Endothelial cell of umbilical vein (primary cell): ENCODE results near the gene PM20D1. TPM values are rescaled to one million over a fixed set of nuclear protein-coding genes. Genes with fewer than 3 reads are reported as not detected.
"Not testable (repeated sequence)": the region's sequence is repeated elsewhere in the genome, so short reads cannot be mapped to it uniquely, and the experiment has no call there.

Experiments used
- BruUV-seq: library from RNA; stranded (reverse); fragments of 400-500 nt; replicated peaks from 2 replicates; lab custom pipeline; 2021; lab: Mats Ljungman, UMichigan
- CTCF ChIA-PET: fragments of 300-600, 350-600 bp; sonication (Branson Sonifier 250); formaldehyde crosslinking; loops from one replicate; lab custom pipeline; 2021; ENCODE audit warnings: antibody characterized with exemption, inconsistent platforms; lab: Charles Lee
- POLR2A ChIA-PET: fragments of 300-600, 350-600 bp; sonication (Branson Sonifier 250); formaldehyde crosslinking; loops from one replicate; lab custom pipeline; 2021; ENCODE audit warnings: antibody characterized with exemption, inconsistent platforms; lab: Charles Lee
- DNase-seq: peaks from one replicate; pipeline ENCODE4 v3.0.0-alpha.2; 2011; ENCODE audit warnings: low read depth, low spot score
- FAIRE-seq: peaks from 2 replicates; lab custom pipeline; 2011; peaks lifted over from hg19 to GRCh38; lab: Jason Lieb, UNC
- H2AFZ ChIP-seq: 2 replicates; pipeline ENCODE4 v1.6.0; 2012; ENCODE audit warnings: low read depth, low read length, control low read depth, inconsistent platforms
- H3K27ac ChIP-seq: 2 replicates; pipeline ENCODE4 v1.5.1; 2011; ENCODE audit warnings: low read depth, mild to moderate bottlenecking, control low read depth, low read length, moderate library complexity; ENCODE audit not compliant: insufficient read depth
- H3K27me3 ChIP-seq, 2 experiments: 2 replicates each; pipeline versions ENCODE4 v1.6.0 to v1.6.1; 2011; ENCODE audit warnings: low read length in 2 of 2, mixed read lengths in 1 of 2; ENCODE audit not compliant: control insufficient read depth in 2 of 2, insufficient read depth in 2 of 2
- H3K36me3 ChIP-seq, 2 experiments: 2 replicates in 1 of 2; 3 replicates in 1 of 2; pipeline ENCODE4 v1.5.1; 2011; ENCODE audit warnings: low read length in 2 of 2, mild to moderate bottlenecking in 1 of 2, moderate library complexity in 1 of 2; ENCODE audit not compliant: control insufficient read depth in 2 of 2, insufficient read depth in 2 of 2; ENCODE audit errors: extremely low read depth in 1 of 2
- H3K4me1 ChIP-seq: 3 replicates; pipeline ENCODE4 v1.5.1; 2011; ENCODE audit warnings: mild to moderate bottlenecking, low read length; ENCODE audit not compliant: control insufficient read depth, insufficient read depth; ENCODE audit errors: extremely low read depth
- H3K4me2 ChIP-seq: 2 replicates; pipeline ENCODE4 v1.6.1; 2011; ENCODE audit warnings: low read length, control low read depth, mixed read lengths; ENCODE audit not compliant: insufficient read depth
- H3K4me3 ChIP-seq, 3 experiments: fragments of 200-600 bp in 1 of 3; sonication (generic), shearing (Covaris generic) in 1 of 3; replicated peaks in 1 of 3; 2 replicates each; pipeline ENCODE4 v1.5.1; 2011 to 2016; ENCODE audit warnings: control low read depth in 3 of 3, low read length in 3 of 3, mild to moderate bottlenecking in 2 of 3, inconsistent platforms in 1 of 3, low read depth in 1 of 3, moderate library complexity in 1 of 3; ENCODE audit not compliant: insufficient read depth in 1 of 3
- H3K79me2 ChIP-seq: 2 replicates; pipeline ENCODE4 v1.6.0; 2012; ENCODE audit warnings: low read length, inconsistent platforms; ENCODE audit not compliant: control insufficient read depth, insufficient read depth
- H3K9ac ChIP-seq: replicated peaks from 2 replicates; pipeline ENCODE3; 2011; ENCODE audit warnings: low read length, control low read depth; ENCODE audit not compliant: insufficient read depth; ENCODE audit errors: extremely low read depth
- H3K9me1 ChIP-seq: replicated peaks from 3 replicates; pipeline ENCODE4 v1.6.0; 2011; ENCODE audit warnings: mild to moderate bottlenecking, low read length; ENCODE audit not compliant: control insufficient read depth, insufficient read depth; ENCODE audit errors: extremely low read depth
- H3K9me3 ChIP-seq: replicated peaks from 2 replicates; pipeline ENCODE4 v1.5.1; 2012; ENCODE audit warnings: low read length, inconsistent platforms; ENCODE audit not compliant: control insufficient read depth, insufficient read depth
- H4K20me1 ChIP-seq: replicated peaks from 2 replicates; pipeline ENCODE3; 2011; ENCODE audit warnings: mild to moderate bottlenecking, low read length; ENCODE audit not compliant: control insufficient read depth, insufficient read depth; ENCODE audit errors: extremely low read depth
- EZH2 ChIP-seq: IDR thresholded peaks from 2 replicates; pipeline ENCODE4 v1.6.1; 2012; ENCODE audit warnings: borderline replicate concordance, low read depth, mild to moderate bottlenecking, moderate library complexity, low read length, inconsistent platforms; ENCODE audit not compliant: severe bottlenecking
- FOS ChIP-seq: IDR thresholded peaks from 2 replicates; pipeline ENCODE4 v1.6.1; 2011; ENCODE audit warnings: mild to moderate bottlenecking, low read length, moderate library complexity, borderline replicate concordance; ENCODE audit not compliant: insufficient read depth
- JUN ChIP-seq: IDR thresholded peaks from 2 replicates; pipeline ENCODE4 v1.6.1; 2011; ENCODE audit warnings: borderline replicate concordance, low read depth; ENCODE audit not compliant: insufficient read length, insufficient read depth
- MAX ChIP-seq: IDR thresholded peaks from 2 replicates; pipeline ENCODE4 v1.6.1; 2011; ENCODE audit not compliant: insufficient read depth, insufficient read length
- MYC ChIP-seq: IDR thresholded peaks from one replicate; pipeline ENCODE4 v1.6.1; 2011; ENCODE audit warnings: mild to moderate bottlenecking, low read depth, low read length
- dilution Hi-C: fragments of 300-500 bp; cut with MboI; formaldehyde crosslinking; loops from one replicate; pipeline ENCODE4 v1.15.0; 2019; ENCODE audit warnings: low sequenced_read_pairs; ENCODE audit not compliant: extremely low pct_ligation_motif_present
- intact Hi-C: fragments of 100-400 bp; cut with micrococcal nuclease; formaldehyde crosslinking; loops from one replicate; pipeline ENCODE4 v1.10.0; 2022
- polyA plus RNA-seq, 4 experiments: library from polyadenylated mRNA; depleted of rRNA in 3 of 4; stranded (reverse) in 3 of 4; unstranded in 1 of 4; fragments of >200 nt; gene quantifications; 2 replicates each; pipeline versions ENCODE4 v1.2.1 to v1.2.3, GENCODE V29; 2011 to 2012; ENCODE audit warnings: missing spikeins in 1 of 4
- total RNA-seq: library from RNA; stranded (reverse); gene quantifications from 2 replicates; pipeline ENCODE4 v1.2.3, GENCODE V29; 2021

Gene PM20D1
- total and polyA plus RNA-seq, 2 donors (not counting 3 experiments of a cell fraction or from before 2014, with no cell fraction given), result 0.11 TPM; not detected in 1

- no peak overlapping the region for H3K4me2 ChIP-seq
- dilution Hi-C loops (no loop called here), intact Hi-C loops (no loop called here)
- CTCF ChIA-PET, result interaction anchor here (0.6 to 1.2 kb wide), 5 partner anchors 20 to 119 kb away, joined by 3 to 4 read pairs (median 3); no protein-coding TSS in a partner anchor
- H3K79me2 ChIP-seq, result no peaks in the 10 kb centered on the region
- H3K27me3 ChIP-seq, result peaks cover 0 to 10% of the 10 kb centered on the region in 2 experiments
- no peak overlapping the region for H3K4me3 ChIP-seq
- TF ChIP-seq FOS (no peak), JUN (no peak), MAX (no peak), MYC (no peak), EZH2 (no peak)
- H3K27ac ChIP-seq, result no peak overlapping the region
- no peaks in the 10 kb centered on the region for H3K36me3 ChIP-seq
- no peak overlapping the region for H3K9ac ChIP-seq
- POLR2A ChIA-PET, result no interaction called here
- no peaks in the 10 kb centered on the region for H4K20me1 ChIP-seq
- no peak overlapping the region for H2AFZ ChIP-seq
- no TSS peak for BruUV-seq
- no peaks in the 10 kb centered on the region for H3K4me1 ChIP-seq
- FAIRE-seq, result no peak
- no peaks in the 10 kb centered on the region for H3K9me1 ChIP-seq
- H3K9me3 ChIP-seq, result no peaks in the 10 kb centered on the region
- no peak for DNase-seq
Measured at GRCh38 chr1:205858141-205858961, 8.4 kb upstream of the PM20D1 start.

GRCh38 chr1:205857501-205857900 lies 7.6 kb upstream of the PM20D1 start:
- H3K27me3 ChIP-seq, H3K4me1 ChIP-seq, dilution Hi-C loops, DNase-seq, POLR2A ChIA-PET, intact Hi-C loops, H3K4me3 ChIP-seq, BruUV-seq, H3K9ac ChIP-seq, H2AFZ ChIP-seq, H4K20me1 ChIP-seq, H3K27ac ChIP-seq, FAIRE-seq, H3K4me2 ChIP-seq, H3K79me2 ChIP-seq, H3K36me3 ChIP-seq, H3K9me1 ChIP-seq, H3K9me3 ChIP-seq: not testable (repeated sequence)
- CTCF ChIA-PET, result interaction anchor here (0.9 kb wide), 1 partner anchor 48 kb away, joined by 3 read pairs; no protein-coding TSS in a partner anchor
